ENCODE measurements around the gene KCNAB2.

KCNAB2 gene

DNA sequence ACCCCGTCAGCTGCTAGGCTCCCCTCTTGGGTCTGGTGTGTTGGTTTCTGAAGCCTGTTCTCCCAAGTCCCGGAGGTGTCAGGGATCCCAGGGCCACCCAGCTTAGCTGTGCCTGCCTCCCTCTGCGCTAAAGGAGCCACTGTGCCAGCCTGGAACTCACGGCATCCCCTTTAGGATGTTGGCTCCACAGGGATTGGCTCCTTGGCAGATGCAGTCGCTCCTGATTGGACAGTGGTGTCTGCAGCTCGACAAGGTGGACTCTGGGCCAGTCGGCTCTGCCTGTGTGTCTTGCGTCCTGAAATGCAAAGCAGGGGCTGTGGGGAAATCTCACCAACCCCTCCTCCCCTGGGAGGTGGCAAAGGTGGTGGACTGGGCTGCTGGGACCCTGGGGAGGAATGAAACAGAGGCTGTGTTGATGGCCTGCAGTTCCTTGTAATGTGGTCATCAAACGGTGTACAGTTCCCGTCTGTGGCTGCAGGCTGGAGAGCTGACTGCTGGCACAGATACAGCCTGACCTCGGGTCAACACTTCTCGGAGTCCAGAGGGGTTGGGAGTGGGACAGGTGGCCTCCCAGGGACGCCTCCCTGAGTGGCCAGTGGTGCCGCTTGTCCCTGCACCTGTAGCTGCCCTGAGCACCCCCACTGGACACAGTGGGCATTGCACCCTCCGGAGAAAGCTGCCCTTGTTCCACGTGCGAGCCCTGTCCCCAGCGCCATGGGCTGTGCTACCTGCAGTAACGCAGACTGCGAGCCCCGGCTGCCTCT lies 11.5 kb upstream of the KCNAB2 start:
- DNase-seq, result peak; percentile 13

GRCh38 chr1:6034750-6035096 lies 11.0 kb upstream of the KCNAB2 start:
- DNase-seq, result no peak

DNA sequence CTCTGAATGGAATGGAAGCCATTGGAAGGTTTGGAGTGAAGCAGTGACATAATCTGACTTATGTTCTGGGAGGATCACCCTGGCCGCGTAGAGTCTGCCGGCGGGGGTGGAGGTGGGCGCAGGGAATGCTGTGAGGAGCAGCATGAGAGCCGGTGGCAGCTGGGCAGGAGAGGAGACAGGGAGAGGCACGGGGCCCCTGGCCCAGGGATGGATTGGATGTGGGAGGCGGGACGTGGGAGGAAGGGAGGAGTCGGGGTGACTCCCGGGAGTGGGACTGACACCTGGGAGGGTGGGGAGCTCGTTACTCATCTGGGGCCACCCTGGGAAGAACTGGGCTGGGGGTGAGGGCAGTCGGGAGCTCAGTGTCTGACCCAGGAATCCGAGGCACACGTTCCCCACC lies 10.4 kb upstream of the KCNAB2 start:
- DNase-seq, result no peak

- DNase-seq, result no peak
These were observed 10.0 kb upstream of the KCNAB2 start for GRCh38 chr1:6035719-6036118.

- DNase-seq, result no peak
These were observed 8.3 kb upstream of the KCNAB2 start for GRCh38 chr1:6037338-6037762.

DNA sequence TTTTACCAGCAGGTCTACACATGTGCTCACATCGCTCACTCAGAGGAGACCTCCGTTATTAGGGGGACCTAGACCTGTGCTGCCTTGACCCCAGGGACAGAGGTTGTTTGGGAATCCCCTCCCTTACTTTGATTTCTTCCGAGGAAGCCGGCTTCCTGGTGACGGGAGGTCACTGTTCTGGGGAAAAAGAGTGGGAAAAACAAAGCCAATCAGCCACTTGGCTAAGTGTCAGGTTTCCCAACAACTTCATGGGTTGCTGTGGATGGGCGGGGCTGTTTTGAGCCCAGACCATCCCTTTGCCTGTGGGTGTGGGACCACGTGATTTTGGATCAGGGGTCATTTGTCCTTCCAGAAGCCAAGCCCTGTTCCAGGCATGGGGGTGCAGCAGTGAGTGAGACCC lies 7.1 kb upstream of the KCNAB2 start:
- DNase-seq, result no peak

- no peak for DNase-seq
These were observed 6.7 kb upstream of the KCNAB2 start for GRCh38 chr1:6039031-6039430.

DNA sequence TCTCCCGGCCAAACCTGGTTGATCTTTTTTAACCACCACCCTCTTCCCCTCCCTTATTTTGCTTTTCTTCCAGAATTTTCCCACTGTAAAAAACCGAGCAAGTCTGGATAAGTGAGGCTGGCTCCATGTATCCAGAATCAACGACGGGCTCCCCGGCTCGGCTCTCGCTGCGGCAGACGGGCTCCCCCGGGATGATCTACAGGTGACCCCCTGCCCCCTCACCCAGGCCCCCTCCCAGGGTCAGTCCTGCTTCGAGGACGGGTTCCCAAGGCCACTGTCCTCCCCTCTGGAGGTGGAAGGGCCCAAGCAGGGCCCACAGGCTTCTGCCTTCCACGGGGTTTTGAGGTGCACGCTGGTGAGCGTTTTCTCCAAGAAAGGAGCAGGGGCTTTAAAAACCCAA lies 5.2 kb upstream of the KCNAB2 start:
- DNase-seq, result no peak

DNA sequence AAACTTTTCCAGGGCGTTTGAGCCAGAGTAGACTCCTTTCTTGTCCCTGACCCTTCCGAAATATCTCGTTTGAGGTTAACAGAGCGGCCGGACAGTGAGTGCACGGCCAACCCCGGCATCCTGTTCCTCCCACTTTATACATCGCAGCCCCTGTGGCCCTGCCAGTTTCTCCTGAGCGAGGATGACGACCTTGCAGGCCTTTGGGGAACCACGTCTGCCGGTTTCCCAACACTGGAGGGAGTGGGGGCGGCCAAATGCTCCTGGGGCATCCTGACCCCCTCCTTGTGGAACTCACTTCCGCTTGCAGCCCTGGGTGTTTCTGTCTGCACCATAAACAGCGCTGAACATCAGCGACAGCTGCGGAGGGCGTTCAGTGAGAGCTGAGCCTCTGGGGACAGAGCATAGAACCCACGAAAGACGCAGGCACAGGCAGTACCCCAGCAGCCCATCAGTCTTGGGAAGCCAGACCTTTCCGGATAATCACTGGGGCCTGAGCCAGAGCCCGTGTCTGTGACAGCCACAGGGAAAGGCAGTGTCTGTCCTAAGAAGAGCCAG lies 4.8 kb upstream of the KCNAB2 start:
- DNase-seq, result no peak

DNA sequence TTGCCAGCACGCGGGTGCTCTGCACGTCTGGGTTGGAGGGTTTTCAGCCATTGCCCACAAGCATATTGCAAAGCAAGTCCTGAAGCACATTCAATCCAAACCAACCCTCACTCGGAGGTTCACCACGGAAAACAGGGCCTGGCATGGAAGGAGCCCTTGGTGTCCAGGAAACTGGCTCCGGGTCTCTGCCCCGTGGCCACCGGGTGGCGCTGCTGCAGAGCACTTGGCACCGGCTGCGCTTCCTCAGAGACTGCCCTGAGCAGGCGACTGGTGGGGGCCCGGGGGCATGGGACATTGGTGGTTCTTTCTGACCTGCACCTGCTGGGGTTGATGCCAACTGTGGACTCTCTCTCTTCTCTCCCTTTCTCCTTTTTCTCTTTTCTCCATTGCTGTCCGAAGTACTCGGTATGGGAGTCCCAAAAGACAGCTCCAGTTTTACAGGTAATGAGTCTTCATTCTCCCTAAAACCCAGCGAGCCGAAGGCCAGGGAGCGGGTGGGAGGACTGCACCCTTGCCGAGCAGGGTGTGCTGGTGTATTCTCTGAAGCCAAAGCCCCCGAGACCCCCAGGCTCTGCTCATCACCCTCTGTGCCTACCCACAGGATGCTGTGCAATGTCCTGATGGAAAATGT lies 4.1 kb upstream of the KCNAB2 start:
- no peak for DNase-seq

- DNase-seq, result no peak
These were observed 2.1 kb upstream of the KCNAB2 start for GRCh38 chr1:6043561-6043960.

DNA sequence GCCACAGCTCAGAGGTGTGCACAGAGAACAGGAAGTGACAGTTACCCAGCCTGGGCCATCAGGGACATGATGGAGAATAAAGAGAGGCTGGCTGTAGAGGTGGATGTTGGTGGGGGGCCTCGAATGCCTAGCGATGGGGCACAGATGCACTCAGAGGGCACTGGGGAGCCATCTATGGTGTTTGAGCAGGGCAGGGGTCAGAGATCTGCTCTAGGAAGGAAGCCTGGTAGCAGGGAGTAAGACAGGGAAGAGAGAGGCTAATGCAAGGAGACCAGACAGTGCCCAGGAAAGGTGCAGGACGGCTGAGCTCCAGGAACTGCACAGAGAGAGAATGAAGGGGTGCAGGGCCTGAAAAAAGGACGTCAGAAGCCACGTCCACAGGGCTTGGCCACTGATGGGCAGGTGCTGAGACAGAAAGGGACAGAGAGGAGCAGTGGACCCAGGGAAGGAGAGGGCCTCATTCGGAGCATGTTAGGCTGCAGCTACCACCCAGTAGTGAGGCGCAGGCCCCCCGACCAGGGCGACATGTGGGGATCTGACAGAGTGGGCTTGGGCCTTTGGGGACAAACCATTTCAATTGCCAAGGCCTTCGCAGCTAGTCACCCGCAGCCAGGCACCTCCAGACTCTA lies 1.1 kb upstream of the KCNAB2 start:
- no peak for DNase-seq

- no peak for DNase-seq
These were observed 582 bp upstream of the KCNAB2 start for GRCh38 chr1:6045110-6045502.

DNA sequence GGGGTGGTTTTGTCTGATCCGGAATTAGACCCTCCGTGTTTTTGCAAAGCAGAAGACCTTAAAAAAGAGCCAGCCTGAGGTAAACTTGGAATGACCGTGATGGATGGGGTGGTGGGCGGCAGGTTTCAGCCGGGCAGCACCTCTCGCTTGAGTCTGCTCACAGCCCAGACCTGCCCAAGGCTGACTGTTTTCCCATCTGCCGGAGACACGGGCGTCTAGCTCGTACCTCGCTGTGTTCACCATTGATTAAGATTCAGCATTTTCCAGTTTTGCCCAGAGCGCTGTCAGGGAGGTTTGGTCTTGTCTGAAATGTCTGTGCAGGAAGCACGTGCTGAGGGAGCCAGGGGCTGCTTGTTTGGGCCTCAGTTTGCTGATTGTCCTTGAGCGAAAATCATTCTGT lies 591 bp downstream of the KCNAB2 start:
- DNase-seq, result no peak

GRCh38 chr1:6048179-6048867 lies 2.6 kb downstream of the KCNAB2 start:
- DNase-seq, result no peak

DNA sequence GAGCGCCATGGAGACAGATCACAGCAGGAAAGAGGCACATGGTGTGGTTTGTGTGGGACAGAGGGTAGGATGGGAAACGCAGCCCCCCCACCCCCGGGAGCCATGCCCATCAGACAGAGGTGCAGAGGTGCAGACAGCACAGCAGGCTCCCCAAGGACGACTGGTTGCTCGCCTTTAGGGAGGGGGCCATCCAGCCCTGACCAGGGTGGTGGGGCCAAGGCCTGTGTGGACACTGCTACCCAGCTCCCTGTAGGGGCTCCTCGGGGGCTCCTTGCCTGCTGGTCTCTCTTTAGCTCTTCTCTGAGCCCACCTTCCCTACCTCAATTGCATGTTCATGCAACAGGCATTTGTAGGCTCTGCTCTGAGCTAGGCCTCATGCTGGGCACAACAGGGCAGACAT lies 3.7 kb downstream of the KCNAB2 start:
- DNase-seq, result no peak

DNA sequence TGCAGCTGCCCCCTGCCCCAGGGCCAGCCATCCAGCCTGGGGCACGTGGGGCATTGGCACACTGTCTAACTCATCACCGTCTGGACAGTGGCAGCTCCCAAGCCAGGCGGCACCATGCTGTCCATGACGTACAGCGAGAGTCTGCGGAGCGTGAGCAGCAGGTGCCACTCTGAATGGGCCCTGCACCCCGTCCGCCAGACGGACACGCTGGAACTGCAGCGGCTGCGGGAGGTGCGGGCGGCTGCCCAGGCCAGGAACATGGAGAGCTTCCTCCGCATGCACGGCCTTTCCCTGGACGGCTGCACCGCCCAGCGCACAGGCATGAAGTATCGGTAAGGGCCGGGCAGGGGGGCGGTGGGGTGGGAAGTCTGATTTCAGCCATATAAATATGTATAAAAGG lies 5.7 kb downstream of the KCNAB2 start:
- DNase-seq, result no peak

GRCh38 chr1:6052543-6053205 lies 7.0 kb downstream of the KCNAB2 start:
- DNase-seq, result peak; percentile 43

GRCh38 chr1:6053206-6053546 lies 7.5 kb downstream of the KCNAB2 start:
- DNase-seq, result no peak

DNA sequence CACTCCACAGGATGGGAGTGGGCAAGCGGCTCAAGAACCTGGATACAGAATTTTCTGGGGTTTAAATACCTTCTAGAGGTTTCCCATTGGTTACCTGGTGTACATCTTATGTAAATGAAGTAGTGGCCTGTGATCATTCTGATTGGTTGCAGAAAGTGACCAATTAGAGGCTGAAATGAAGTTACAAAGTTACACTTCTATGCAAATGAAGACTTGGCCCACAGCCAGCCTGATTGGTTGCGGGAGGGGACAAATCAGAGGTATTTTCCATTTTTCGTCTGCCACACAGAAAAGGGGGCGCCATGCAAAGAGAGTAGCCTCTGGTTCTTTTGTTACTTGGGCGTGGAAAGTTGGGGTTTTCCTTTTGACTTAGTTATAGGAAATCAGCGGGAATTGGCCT lies 8.9 kb downstream of the KCNAB2 start:
- no peak for DNase-seq

GRCh38 chr1:6056572-6056948 lies 10.9 kb downstream of the KCNAB2 start:
- DNase-seq, result no peak

GRCh38 chr1:6057170-6057845 lies 11.6 kb downstream of the KCNAB2 start:
- no peak for DNase-seq

- DNase-seq, result no peak
These were observed 14.2 kb downstream of the KCNAB2 start for GRCh38 chr1:6059866-6060265.
